Mucosa of descending colon (tissue), 3 donors: ENCODE data around the gene ZC3H12A. TPM values are rescaled to one million over a fixed set of nuclear protein-coding genes. Genes with fewer than 3 reads are reported as not detected.

Experiments used
- ATAC-seq: fragments of 200-7000 bp; cut with Tn5 transposase; one replicate; pipeline ENCODE4 v1.9.1; 2020; ENCODE audit warnings: mild to moderate bottlenecking, moderate library complexity
- DNase-seq, 3 donors: peaks; one replicate each; pipeline ENCODE4 v3.0.0-alpha.2; 2020
- H3K36me3 ChIP-seq: fragments of 200-600 bp; one replicate; pipeline ENCODE4 v1.8.0; 2021; ENCODE audit warnings: low read depth, mild to moderate bottlenecking
- H3K4me1 ChIP-seq: fragments of 200-600 bp; one replicate; pipeline ENCODE4 v1.8.0; 2021; ENCODE audit warnings: low read depth, mild to moderate bottlenecking
- H3K4me3 ChIP-seq: fragments of 200-600 bp; one replicate; pipeline ENCODE4 v1.8.0; 2021; ENCODE audit warnings: mild to moderate bottlenecking
- H3K9me3 ChIP-seq: fragments of 200-600 bp; one replicate; pipeline ENCODE4 v1.8.0; 2021; ENCODE audit warnings: mild to moderate bottlenecking
- intact Hi-C, 2 donors: fragments of 100-400 bp; cut with DNase I in 1 of 2; cut with micrococcal nuclease in 1 of 2; formaldehyde crosslinking; loops; one replicate each; pipeline versions ENCODE4 v1.11.0 to v1.11.1; 2022; cut with DNase I, micrococcal nuclease
- total RNA-seq, 3 donors: library from RNA; stranded (reverse); fragmentation: NEBNext Ultra II Directional in 2 of 3; extraction: Animal tissue kit (Norgen Biotek cat#: 25700) in 2 of 3; gene quantifications; one replicate each; pipeline versions ENCODE4 v1.2.1 to v1.2.4, GENCODE V29; 2021 to 2023
- TF ChIP-seq, protein P1 (sequence below): fragments of 200-600 bp; IDR thresholded peaks from one replicate; pipeline ENCODE4 v1.8.0; 2022; ENCODE audit warnings: antibody characterized with exemption, mild to moderate bottlenecking
- donor health status: DM: no; HTN: no; CAD: no; lungs with moderate emphysema.
- donor health status: DM: no; HTN: no; CAD: no.
- donor health status: DM: no; HTN: yes; CAD: no.

ZC3H12A gene
- total RNA-seq, 3 donors from 2014 or later, result 25.6 to 42.4 (median 25.9) TPM

DNA sequence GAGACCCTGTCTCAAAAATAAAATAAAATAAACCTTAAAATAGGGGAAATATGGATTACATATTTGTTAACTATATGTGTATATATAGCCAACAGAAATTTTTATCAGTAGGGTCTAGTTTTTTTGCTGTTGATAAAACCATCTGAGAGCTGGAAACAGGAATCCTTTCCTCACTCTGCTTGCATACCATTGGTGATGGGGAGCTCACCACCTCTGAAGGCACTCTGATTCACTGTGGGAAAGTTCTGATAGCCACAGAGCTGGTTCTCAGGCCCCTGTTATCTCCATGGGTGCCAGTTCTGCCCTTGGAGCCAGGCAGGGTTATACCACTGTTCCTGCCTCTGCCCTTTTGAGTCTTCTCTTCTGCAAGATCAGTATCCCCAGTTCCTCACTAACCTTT lies 17.8 kb upstream of the ZC3H12A start:
- Histone ChIP-seq H3K9me3 (no peaks in the 10 kb centered on the region), H3K4me3 (no peak overlapping the region), H3K4me1 (peaks cover 6% of the 10 kb centered on the region), H3K36me3 (no peaks in the 10 kb centered on the region)
- TF ChIP-seq, protein P1, sequence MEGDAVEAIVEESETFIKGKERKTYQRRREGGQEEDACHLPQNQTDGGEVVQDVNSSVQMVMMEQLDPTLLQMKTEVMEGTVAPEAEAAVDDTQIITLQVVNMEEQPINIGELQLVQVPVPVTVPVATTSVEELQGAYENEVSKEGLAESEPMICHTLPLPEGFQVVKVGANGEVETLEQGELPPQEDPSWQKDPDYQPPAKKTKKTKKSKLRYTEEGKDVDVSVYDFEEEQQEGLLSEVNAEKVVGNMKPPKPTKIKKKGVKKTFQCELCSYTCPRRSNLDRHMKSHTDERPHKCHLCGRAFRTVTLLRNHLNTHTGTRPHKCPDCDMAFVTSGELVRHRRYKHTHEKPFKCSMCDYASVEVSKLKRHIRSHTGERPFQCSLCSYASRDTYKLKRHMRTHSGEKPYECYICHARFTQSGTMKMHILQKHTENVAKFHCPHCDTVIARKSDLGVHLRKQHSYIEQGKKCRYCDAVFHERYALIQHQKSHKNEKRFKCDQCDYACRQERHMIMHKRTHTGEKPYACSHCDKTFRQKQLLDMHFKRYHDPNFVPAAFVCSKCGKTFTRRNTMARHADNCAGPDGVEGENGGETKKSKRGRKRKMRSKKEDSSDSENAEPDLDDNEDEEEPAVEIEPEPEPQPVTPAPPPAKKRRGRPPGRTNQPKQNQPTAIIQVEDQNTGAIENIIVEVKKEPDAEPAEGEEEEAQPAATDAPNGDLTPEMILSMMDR, result no peak
- intact Hi-C loops, result no loop called here
- DNase-seq, result no peak
- ATAC-seq, result no peak

DNA sequence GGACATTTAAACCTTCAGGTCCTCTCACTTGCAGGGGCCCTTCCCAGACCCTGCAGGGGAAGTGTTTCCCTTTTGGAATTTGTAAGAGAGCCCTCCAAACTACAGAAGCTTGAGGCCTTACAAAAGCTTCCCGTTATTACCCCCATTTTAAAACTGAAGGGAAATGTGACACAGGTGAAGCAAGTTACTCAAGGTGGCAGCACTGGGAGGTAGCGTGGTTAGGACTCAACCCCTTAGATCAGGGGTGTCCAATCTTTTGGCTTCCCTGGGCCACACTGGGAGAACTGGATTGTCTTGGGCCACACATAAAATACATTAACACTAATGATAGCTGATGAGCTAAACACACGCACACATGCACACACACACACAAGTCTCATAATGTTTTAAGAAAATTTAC lies 15.8 kb upstream of the ZC3H12A start:
- ATAC-seq (no peak), DNase-seq (no peak)
- Histone ChIP-seq H3K4me3 (no peak overlapping the region), H3K9me3 (no peaks in the 10 kb centered on the region), H3K4me1 (peaks cover 6% of the 10 kb centered on the region), H3K36me3 (no peaks in the 10 kb centered on the region)
- intact Hi-C loops, result no loop called here
- TF ChIP-seq, protein P1, result no peak

DNA sequence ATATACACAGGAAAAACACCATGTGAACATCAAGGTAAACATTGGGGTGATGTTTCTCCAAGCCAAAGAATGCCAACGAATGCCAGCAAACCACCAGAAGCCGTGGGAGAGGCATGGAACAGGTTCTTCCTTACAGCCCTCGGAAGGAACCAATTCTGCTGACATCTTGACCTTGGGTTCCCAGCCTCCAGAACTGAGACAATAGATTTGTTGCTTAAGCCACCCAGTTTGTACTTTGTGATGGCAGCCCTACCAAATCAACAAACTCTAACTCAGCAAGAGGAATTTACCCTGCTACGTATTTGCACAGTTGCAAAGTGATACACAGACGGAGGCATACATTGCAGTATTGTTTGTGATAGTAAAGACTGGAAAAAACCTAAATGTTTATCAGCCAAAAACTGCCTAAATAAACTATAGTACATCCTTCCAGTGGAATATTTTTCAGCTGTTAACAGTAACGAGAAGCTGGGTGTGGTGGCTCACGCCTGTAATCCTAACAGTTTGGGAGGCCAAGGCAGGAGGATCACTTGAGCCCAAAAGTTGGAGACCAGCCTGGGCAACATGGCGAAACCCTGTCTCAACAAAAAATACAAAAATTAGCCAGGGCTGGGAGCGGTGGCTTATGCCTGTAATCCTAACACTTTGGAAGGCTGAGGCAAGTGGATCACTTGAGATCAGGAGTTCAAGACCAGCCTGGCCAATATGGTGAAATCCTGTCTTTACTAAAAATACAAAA lies 12.5 kb upstream of the ZC3H12A start:
- no peak overlapping the region for H3K4me3 ChIP-seq
- TF ChIP-seq, protein P1, result no peak
- H3K36me3 ChIP-seq, result no peaks in the 10 kb centered on the region
- no peaks in the 10 kb centered on the region for H3K9me3 ChIP-seq
- no peaks in the 10 kb centered on the region for H3K4me1 ChIP-seq
- intact Hi-C loops, result no loop called here
- ATAC-seq (no peak), DNase-seq (no peak)

DNA sequence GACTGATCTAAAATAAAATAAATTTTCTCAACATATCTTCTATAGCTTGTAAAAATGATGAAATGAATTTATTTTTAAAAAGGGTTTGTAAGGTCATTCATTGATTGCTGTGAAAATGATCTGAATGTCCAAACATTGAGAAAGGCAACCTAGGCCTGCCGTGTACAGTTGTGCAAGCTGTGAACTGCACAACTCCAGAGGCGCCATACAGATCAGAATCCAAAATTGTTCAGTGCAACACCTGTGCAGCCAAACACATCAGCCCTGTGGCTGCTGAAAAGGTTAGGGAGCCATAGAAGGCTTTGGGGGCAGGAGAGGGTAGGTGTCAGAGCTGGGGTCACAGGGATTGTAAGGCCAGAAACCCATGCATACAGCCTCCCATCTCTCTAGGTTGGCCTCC lies 9.9 kb upstream of the ZC3H12A start:
- TF ChIP-seq, protein P1, result no peak
- ATAC-seq (no peak), DNase-seq (no peak)
- H3K4me1 ChIP-seq, result no peaks in the 10 kb centered on the region
- intact Hi-C loops, result no loop called here
- no peaks in the 10 kb centered on the region for H3K36me3 ChIP-seq
- H3K9me3 ChIP-seq, result no peaks in the 10 kb centered on the region
- H3K4me3 ChIP-seq, result no peak overlapping the region

DNA sequence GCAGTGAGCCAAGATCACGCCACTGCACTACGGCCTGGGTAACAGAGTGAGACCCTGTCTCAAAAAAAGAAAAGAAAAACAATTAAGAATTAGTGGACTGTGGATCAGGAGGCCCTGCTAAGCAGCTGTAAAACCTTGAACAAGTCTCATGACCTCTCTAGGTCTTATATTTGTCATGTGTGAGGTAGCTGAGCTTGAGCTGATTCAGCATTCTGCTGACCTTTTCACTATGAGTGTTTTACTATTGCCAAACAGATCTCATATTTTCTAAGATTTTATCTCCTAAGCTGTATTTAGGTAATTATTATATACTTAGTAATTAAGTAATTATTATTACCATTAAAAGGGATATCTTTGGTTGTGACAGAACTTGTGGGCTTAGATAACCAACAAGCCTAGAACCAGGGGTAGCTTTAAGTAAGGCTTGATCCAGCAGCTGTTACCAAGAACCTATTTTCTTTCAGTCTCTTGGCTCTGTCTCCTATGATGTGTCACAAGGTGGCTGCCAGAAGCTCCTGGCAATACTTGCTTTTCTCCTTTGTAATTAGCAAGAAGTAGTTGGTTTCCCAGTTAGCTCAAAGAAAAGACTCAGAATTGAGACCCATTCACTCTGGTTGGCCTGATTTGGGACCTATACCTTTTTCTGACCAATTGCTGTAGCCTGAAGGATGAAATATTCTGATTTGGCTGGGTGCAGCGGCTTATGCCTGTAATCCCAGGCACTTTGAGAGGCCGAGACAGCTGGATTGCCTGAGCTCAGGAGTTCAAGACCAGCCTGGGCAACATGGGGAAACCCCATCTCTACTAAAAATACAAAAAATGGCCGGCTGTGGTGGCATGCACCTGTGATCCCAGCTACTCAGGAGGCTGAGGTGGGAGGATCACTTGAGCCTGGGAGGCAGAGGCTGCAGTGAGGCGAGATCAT lies 8.5 kb upstream of the ZC3H12A start:
- no peaks in the 10 kb centered on the region for H3K36me3 ChIP-seq
- no peaks in the 10 kb centered on the region for H3K9me3 ChIP-seq
- H3K4me1 ChIP-seq, result no peaks in the 10 kb centered on the region
- DNase-seq, result no peak
- no peak overlapping the region for H3K4me3 ChIP-seq
- intact Hi-C loops, result no loop called here
- TF ChIP-seq, protein P1, result no peak
- ATAC-seq, result no peak
